ENCODE results near the gene G0S2. TPM values are rescaled to one million over a fixed set of nuclear protein-coding genes. Genes with fewer than 3 reads are reported as not detected.

Gene G0S2
- total and polyA plus RNA-seq, 4 donors, result 9.6 to 347 (median 166) TPM

DNA sequence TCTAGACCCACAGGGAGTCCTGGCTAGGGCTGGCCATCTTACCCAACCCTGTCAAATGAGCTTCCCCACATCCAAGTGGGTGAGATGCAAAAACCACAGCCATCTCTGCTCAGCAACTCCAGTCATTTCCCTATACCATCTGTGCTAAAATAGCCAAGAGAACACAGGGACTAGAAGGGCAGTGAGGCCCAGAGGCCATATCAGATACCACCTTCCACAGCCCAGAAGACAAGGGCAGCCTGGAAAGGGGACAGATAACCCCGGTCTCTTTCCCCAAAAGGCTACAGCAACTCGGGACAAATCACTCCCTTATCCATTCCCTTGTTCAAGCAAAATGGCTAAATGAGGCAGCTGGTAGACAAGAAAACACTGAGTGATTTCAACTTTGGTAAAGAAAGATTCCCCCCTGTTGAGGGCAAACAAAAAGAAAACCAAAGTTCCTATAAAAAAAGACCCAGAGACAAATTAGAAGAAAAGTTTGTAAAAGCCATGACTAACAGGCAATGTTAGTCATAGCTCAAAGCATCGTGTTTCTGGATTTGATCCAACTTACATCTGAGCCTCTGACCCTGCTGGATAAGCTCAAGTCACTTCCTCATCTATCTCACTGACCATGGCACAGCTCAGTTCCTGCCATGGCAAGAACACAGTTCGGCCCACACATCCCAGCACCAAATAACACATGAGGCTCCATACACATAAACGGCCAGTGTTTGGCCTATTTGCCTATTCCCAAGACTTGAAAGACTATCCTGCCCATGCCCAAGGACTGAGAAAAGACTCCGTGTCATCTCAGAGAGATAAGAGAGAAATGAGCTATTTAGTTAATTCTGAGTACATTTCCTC is 26.1 kb upstream of the G0S2 start:
- no peaks in the 10 kb centered on the region for H3K36me3 ChIP-seq (ENCODE audit: control insufficient read depth in 4 of 4, insufficient read depth in 3 of 4, low read depth in 1 of 4, low read length in 3 of 4)
- DNase-seq (ENCODE audit: low spot score), result no peak
- H3K27ac ChIP-seq (ENCODE audit: low read depth in 1 of 2, low read length in 2 of 2), result peak overlapping the region; percentile 44 to 51
- H3K4me1 ChIP-seq (ENCODE audit: control insufficient read depth in 4 of 4, insufficient read depth in 4 of 4, low read length in 3 of 4), result peaks cover 5 to 24% (median 15%) of the 10 kb centered on the region in 4 donors
- no peaks in the 10 kb centered on the region for H3K9me3 ChIP-seq (ENCODE audit: control insufficient read depth in 4 of 4, low read length in 3 of 4)
- no peaks in the 10 kb centered on the region for H3K27me3 ChIP-seq (ENCODE audit: control insufficient read depth in 4 of 4, insufficient read depth in 4 of 4, low read length in 3 of 4)
- no peak overlapping the region for H3K9ac ChIP-seq (ENCODE audit: low read depth in 1 of 2, low read length in 2 of 2)
- TF ChIP-seq FOXA1 (IDR thresholded peaks at IDR 0.05) (no peak), ZBTB33 (IDR thresholded peaks at IDR 0.05) (no peak), NR2F2 (IDR thresholded peaks at IDR 0.05) (peak; percentile 57), JUND (IDR thresholded peaks at IDR 0.05) (peak in 1 of 2 donors; percentile 14)
- TF ChIP-seq, protein P1, sequence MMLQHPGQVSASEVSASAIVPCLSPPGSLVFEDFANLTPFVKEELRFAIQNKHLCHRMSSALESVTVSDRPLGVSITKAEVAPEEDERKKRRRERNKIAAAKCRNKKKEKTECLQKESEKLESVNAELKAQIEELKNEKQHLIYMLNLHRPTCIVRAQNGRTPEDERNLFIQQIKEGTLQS (IDR thresholded peaks at IDR 0.05), result no peak
- TF ChIP-seq, protein P2, sequence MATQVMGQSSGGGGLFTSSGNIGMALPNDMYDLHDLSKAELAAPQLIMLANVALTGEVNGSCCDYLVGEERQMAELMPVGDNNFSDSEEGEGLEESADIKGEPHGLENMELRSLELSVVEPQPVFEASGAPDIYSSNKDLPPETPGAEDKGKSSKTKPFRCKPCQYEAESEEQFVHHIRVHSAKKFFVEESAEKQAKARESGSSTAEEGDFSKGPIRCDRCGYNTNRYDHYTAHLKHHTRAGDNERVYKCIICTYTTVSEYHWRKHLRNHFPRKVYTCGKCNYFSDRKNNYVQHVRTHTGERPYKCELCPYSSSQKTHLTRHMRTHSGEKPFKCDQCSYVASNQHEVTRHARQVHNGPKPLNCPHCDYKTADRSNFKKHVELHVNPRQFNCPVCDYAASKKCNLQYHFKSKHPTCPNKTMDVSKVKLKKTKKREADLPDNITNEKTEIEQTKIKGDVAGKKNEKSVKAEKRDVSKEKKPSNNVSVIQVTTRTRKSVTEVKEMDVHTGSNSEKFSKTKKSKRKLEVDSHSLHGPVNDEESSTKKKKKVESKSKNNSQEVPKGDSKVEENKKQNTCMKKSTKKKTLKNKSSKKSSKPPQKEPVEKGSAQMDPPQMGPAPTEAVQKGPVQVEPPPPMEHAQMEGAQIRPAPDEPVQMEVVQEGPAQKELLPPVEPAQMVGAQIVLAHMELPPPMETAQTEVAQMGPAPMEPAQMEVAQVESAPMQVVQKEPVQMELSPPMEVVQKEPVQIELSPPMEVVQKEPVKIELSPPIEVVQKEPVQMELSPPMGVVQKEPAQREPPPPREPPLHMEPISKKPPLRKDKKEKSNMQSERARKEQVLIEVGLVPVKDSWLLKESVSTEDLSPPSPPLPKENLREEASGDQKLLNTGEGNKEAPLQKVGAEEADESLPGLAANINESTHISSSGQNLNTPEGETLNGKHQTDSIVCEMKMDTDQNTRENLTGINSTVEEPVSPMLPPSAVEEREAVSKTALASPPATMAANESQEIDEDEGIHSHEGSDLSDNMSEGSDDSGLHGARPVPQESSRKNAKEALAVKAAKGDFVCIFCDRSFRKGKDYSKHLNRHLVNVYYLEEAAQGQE (IDR thresholded peaks at IDR 0.05), result no peak
- 55% methylated on average over 6 of the region's 6 CpGs for WGBS
- no peak overlapping the region for H3K4me3 ChIP-seq (ENCODE audit: low read depth in 1 of 3, low read length in 3 of 3)

DNA sequence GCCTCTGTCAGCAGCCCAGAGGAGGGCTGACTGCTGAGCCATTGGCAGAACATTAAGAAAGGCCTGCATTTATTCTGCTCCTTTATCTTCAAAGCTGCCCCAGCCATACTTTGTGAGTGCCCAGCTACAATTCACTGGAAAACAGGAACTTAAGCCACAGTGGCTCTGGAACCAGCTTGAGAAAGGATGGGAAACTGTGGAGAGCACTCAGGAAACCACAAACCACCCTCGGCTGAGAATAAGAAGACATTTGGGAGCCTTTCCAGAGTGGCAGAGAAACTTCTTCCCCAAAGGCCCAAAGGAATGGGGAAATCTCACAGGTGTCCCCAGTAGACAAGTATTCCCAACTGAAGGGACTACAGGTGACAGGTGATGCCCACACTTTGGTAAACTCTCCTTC is 24.8 kb upstream of the G0S2 start:
- Histone ChIP-seq H3K9ac (ENCODE audit: low read depth in 1 of 2, low read length in 2 of 2) (no peak overlapping the region), H3K4me1 (ENCODE audit: control insufficient read depth in 4 of 4, insufficient read depth in 4 of 4, low read length in 3 of 4) (peaks cover 9 to 31% (median 24%) of the 10 kb centered on the region in 4 donors), H3K36me3 (ENCODE audit: control insufficient read depth in 4 of 4, insufficient read depth in 3 of 4, low read depth in 1 of 4, low read length in 3 of 4) (no peaks in the 10 kb centered on the region), H3K27ac (ENCODE audit: low read depth in 1 of 2, low read length in 2 of 2) (peak overlapping the region in 1 of 2 donors; percentile 38), H3K4me3 (ENCODE audit: low read depth in 1 of 3, low read length in 3 of 3) (no peak overlapping the region), H3K9me3 (ENCODE audit: control insufficient read depth in 4 of 4, low read length in 3 of 4) (no peaks in the 10 kb centered on the region), H3K27me3 (ENCODE audit: control insufficient read depth in 4 of 4, insufficient read depth in 4 of 4, low read length in 3 of 4) (no peaks in the 10 kb centered on the region)
- 79% methylated on average over 1 of the region's 1 CpG for WGBS
- TF ChIP-seq MAX (IDR thresholded peaks at IDR 0.05) (no peak), EGR1 (IDR thresholded peaks at IDR 0.05; ENCODE audit: low read depth in 2 of 2) (no peak)
- no peak for DNase-seq (ENCODE audit: low spot score)

- TF ChIP-seq FOXA1 (IDR thresholded peaks at IDR 0.05), result no peak
- TF ChIP-seq HNF4G (IDR thresholded peaks at IDR 0.05), result no peak
- peaks cover 14 to 38% (median 30%) of the 10 kb centered on the region in 4 donors for H3K4me1 ChIP-seq (ENCODE audit: control insufficient read depth in 4 of 4, insufficient read depth in 4 of 4, low read length in 3 of 4)
- H3K36me3 ChIP-seq (ENCODE audit: control insufficient read depth in 4 of 4, insufficient read depth in 3 of 4, low read depth in 1 of 4, low read length in 3 of 4), result no peaks in the 10 kb centered on the region
- peak overlapping the region in 1 of 2 donors; percentile 38 for H3K27ac ChIP-seq (ENCODE audit: low read depth in 1 of 2, low read length in 2 of 2)
- H3K27me3 ChIP-seq (ENCODE audit: control insufficient read depth in 4 of 4, insufficient read depth in 4 of 4, low read length in 3 of 4), result no peaks in the 10 kb centered on the region
- H3K9me3 ChIP-seq (ENCODE audit: control insufficient read depth in 4 of 4, low read length in 3 of 4), result no peaks in the 10 kb centered on the region
- no peak for DNase-seq (ENCODE audit: low spot score)
- H3K4me3 ChIP-seq (ENCODE audit: low read depth in 1 of 3, low read length in 3 of 3), result no peak overlapping the region
- WGBS, result 71% methylated on average over 5 of the region's 5 CpGs
- H3K9ac ChIP-seq (ENCODE audit: low read depth in 1 of 2, low read length in 2 of 2), result no peak overlapping the region
Measured at GRCh38 chr1:209651138-209651587, 24.0 kb upstream of the G0S2 start.
